Activated CD4-positive, alpha-beta memory T cell treated with anti-CD3 and anti-CD28 coated beads, Interleukin-2, amount 10 ng/mL, durations not matched to agents 7 days and 5 days (primary cell): ENCODE measurements around the gene PACRG. TPM values are rescaled to one million over a fixed set of nuclear protein-coding genes. Genes with fewer than 3 reads are reported as not detected.

Source experiments
- CTCF ChIA-PET: fragments of 350-600 bp; sonication (Branson Sonifier 250); formaldehyde crosslinking; loops from one replicate; lab custom pipeline; 2021; ENCODE audit warnings: antibody characterized with exemption, inconsistent platforms; lab: Charles Lee
- POLR2A ChIA-PET: fragments of 350-600 bp; sonication (Branson Sonifier 250); formaldehyde crosslinking; loops from one replicate; lab custom pipeline; 2021; ENCODE audit warnings: antibody characterized with exemption; lab: Charles Lee
- DNase-seq: peaks from one replicate; pipeline ENCODE4 v3.0.0-alpha.2; 2020
- H3K27ac Mint-ChIP-seq: one replicate; pipeline ENCODE4 v1.8.0; 2021; ENCODE audit warnings: mild to moderate bottlenecking, mixed read lengths
- H3K27me3 Mint-ChIP-seq: one replicate; pipeline ENCODE4 v1.8.0; 2021; ENCODE audit warnings: mixed read lengths
- H3K36me3 Mint-ChIP-seq: one replicate; pipeline ENCODE4 v1.8.0; 2021; ENCODE audit warnings: low read depth, mixed read lengths
- H3K4me1 Mint-ChIP-seq: one replicate; pipeline ENCODE4 v1.8.0; 2021; ENCODE audit warnings: mixed read lengths
- H3K4me3 Mint-ChIP-seq: one replicate; pipeline ENCODE4 v1.8.0; 2021; ENCODE audit warnings: mild to moderate bottlenecking, mixed read lengths
- H3K9me3 Mint-ChIP-seq: one replicate; pipeline ENCODE4 v1.8.0; 2021; ENCODE audit warnings: mixed read lengths
- total RNA-seq, 2 experiments: library from RNA; stranded (reverse); gene quantifications; one replicate each; pipeline ENCODE4 v1.2.3, GENCODE V29; 2021

Gene PACRG
- total RNA-seq, 2 experiments from 2014 or later, result not detected

DNA sequence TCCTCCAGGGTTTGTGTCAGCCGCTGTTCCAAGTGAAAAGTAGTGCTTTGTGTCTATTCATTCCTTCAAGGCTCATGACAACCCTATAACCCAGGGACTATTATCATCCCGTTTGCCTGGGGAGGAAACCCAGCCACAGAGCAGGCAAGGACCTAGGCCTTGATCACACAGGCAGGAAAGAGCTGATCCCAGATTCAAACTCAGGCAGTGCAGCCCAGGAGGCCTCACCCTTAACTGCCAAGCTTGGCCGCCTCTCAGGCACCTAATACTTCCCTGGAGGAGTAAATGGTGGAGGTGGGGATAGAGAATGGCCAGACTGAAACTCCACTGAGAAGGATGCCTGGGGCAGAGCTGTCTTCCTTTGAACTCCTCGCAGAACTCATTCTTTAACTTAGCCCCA lies 471.6 kb downstream of the PACRG start:
- no peaks in the 10 kb centered on the region for H3K36me3 Mint-ChIP-seq
- no peak overlapping the region for H3K4me3 Mint-ChIP-seq
- no peak overlapping the region for H3K27ac Mint-ChIP-seq
- DNase-seq, result no peak
- H3K27me3 Mint-ChIP-seq, result no peaks in the 10 kb centered on the region
- H3K4me1 Mint-ChIP-seq, result no peaks in the 10 kb centered on the region
- ChIA-PET CTCF (no interaction called here), POLR2A (no interaction called here)
- H3K9me3 Mint-ChIP-seq, result no peaks in the 10 kb centered on the region

DNA sequence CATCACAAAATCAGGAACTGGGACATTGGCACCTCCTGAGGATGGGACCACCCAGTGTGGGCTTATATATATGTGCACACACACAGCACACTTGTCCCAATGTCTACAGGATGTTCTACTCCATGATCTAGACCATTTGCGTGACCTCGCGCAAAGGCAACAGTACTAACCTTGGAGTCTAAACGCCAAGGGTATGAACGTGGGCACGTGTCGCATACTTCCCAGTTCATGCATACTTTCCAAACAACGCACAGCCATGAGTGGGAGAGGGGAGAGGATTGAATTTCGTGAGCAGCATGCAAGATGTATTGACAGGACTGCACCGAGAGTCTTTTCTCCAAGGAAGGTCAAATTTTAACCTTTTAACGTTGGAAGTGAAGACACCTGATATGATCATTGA lies 472.5 kb downstream of the PACRG start:
- POLR2A ChIA-PET, result no interaction called here
- Mint-ChIP-seq H3K4me1 (no peaks in the 10 kb centered on the region), H3K27me3 (no peaks in the 10 kb centered on the region), H3K9me3 (no peaks in the 10 kb centered on the region), H3K4me3 (no peak overlapping the region), H3K36me3 (no peaks in the 10 kb centered on the region), H3K27ac (no peak overlapping the region)
- CTCF ChIA-PET, result no interaction called here
- no peak for DNase-seq

DNA sequence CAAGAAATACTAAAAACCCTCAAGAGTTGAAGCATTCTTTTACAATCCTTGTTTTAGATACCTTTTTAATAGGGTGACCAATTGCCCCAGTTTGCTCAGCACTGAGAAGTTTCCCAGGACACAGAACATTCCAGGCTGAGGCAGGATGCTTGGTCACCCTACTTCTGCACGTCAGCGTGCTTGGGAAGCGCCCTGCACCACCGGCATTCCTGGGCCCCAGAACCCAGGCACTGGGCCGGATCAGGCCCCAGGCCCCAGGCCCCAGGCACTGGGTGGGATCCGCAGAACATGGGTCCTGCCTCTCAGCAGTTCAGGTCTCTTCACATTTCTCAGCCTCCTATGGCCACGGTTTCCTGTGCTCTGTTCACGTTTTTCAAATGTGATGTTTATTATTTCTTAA lies 472.9 kb downstream of the PACRG start:
- DNase-seq, result no peak
- Mint-ChIP-seq H3K4me3 (no peak overlapping the region), H3K9me3 (no peaks in the 10 kb centered on the region), H3K36me3 (no peaks in the 10 kb centered on the region), H3K4me1 (no peaks in the 10 kb centered on the region), H3K27ac (no peak overlapping the region), H3K27me3 (no peaks in the 10 kb centered on the region)
- POLR2A ChIA-PET, result no interaction called here
- CTCF ChIA-PET, result no interaction called here

DNA sequence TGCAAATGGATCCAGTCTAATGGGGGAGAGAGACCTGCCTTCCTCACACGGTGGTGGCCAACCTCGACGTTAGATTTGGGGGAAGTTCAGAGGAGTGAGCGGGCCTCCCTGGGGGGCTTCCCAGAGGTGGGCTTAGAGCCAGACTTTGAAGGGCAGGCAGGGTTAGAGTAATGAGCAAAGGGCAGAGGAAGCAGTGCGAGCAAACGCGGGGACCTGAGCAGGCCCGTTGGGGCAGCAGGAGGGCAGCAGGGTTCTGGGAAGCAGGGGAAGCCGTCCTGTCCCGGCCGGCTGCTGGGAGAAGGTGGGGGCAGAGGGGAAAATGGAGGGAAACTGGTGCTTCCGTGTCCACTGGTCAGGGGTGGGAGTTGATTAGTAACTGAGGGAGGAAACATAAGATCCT lies 474.1 kb downstream of the PACRG start:
- Mint-ChIP-seq H3K36me3 (no peaks in the 10 kb centered on the region), H3K4me3 (no peak overlapping the region), H3K4me1 (no peaks in the 10 kb centered on the region), H3K27ac (no peak overlapping the region), H3K9me3 (peaks cover 2% of the 10 kb centered on the region), H3K27me3 (no peaks in the 10 kb centered on the region)
- POLR2A ChIA-PET, result no interaction called here
- CTCF ChIA-PET, result no interaction called here
- DNase-seq, result no peak

DNA sequence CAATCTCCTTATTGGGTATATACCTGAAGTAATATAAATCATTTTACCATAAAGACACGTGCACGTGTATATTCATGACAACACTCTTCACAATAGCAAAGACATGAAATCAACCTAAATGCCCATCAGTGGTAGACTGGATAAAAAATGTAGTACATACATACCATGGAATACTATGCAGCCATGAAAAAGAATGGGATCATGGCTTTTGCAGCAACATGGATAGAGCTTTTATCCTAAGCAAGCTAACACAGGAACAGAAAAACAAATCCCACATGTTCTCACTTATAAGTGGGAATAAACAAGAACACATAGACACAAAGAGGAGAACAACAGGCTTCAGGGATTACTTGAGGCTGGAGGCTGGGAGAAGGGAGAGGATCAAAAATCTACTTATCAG lies 478.4 kb downstream of the PACRG start:
- no peak for DNase-seq
- Mint-ChIP-seq H3K9me3 (peaks cover 2% of the 10 kb centered on the region), H3K36me3 (no peaks in the 10 kb centered on the region), H3K27ac (no peak overlapping the region), H3K4me3 (no peak overlapping the region), H3K4me1 (no peaks in the 10 kb centered on the region), H3K27me3 (no peaks in the 10 kb centered on the region)
- CTCF ChIA-PET, result no interaction called here
- POLR2A ChIA-PET, result no interaction called here

DNA sequence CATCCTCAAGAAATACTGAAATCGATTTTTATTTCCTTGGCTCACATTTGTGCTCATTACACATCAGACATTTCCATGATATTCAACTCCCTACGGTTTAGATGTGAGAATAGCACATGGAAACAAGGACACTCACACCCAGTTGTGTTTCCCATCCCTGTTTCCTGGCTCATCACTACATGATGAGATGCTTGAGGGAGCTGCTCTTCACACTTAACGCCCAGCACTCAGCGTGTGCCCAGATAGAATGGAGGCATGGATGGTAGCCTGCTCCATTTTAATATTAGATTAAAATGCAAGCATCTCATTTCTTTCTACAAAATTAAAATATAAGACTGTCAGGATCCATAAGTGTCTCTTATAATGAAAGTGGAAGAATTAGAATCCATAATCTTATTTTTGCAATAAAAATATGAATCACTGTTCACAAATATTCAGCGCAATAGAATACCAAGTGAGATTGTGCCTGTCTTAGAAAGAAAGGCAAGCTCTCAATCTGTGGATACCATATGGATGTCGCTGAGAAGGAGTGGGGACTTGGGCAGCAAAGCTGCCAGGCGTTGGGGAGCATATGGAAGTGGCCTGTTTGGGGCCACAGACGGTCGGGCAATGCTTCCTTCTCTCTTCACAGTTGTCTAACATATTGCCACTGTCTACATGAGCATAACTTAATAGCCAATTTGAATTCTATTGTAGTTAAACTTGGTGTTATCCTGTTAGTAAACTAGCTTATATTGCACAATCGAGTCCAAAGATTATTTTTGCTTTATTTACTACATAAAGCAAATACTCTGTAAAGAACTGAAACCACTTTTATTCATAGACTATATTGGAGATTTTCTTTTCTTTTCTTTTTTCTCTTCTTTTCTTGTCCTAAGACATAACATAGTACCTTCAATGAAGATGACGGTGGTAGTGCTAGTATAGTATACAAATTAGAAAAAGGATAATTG lies 479.9 kb downstream of the PACRG start:
- Mint-ChIP-seq H3K4me3 (no peak overlapping the region), H3K4me1 (no peaks in the 10 kb centered on the region), H3K27ac (no peak overlapping the region), H3K9me3 (peaks cover 2% of the 10 kb centered on the region), H3K36me3 (no peaks in the 10 kb centered on the region), H3K27me3 (no peaks in the 10 kb centered on the region)
- ChIA-PET CTCF (no interaction called here), POLR2A (no interaction called here)
- no peak for DNase-seq

DNA sequence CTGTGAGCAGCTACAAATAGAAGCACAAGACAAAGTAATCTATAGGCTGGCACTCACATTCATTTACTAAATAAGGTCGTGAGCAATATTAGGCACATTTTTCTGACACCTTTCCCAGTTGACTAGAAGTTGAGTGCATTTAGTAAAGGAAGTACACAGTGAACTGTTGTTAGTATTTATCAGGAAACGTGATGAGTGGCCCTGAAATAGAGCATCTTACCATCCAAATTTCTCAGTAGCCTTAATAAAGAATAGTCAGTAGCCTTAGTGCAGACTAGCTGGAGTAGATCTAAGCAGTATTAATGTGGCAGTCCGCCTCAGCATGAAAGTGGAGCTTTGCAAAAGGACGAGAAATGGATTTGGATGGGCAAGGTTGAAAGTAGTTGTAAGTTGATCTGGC lies 481.2 kb downstream of the PACRG start:
- no peak overlapping the region for H3K4me3 Mint-ChIP-seq
- no peak overlapping the region for H3K27ac Mint-ChIP-seq
- no peaks in the 10 kb centered on the region for H3K27me3 Mint-ChIP-seq
- peaks cover 2% of the 10 kb centered on the region for H3K9me3 Mint-ChIP-seq
- no peaks in the 10 kb centered on the region for H3K4me1 Mint-ChIP-seq
- no peak for DNase-seq
- ChIA-PET POLR2A (no interaction called here), CTCF (no interaction called here)
- H3K36me3 Mint-ChIP-seq, result no peaks in the 10 kb centered on the region

DNA sequence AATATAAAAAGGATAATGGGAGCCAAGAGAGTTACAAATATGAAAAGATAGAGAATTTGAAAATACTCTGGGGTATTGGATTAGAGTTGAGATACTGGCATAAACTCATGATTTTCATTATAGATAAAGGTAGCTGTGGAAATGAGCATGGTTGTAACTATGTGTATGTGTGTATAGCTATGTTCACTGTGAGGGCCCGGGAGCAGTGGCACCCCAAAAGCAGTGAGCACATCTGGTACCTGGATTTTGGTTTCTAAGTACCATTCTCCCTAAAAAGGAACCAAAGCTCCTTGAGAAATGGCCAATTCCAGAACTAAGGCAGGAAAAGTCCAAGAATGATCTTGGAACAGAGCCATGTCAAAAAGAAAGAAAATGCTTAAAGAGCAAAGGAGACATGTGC lies 484.3 kb downstream of the PACRG start:
- ChIA-PET CTCF (no interaction called here), POLR2A (no interaction called here)
- no peaks in the 10 kb centered on the region for H3K4me1 Mint-ChIP-seq
- H3K27me3 Mint-ChIP-seq, result no peaks in the 10 kb centered on the region
- no peak overlapping the region for H3K27ac Mint-ChIP-seq
- no peak for DNase-seq
- no peak overlapping the region for H3K4me3 Mint-ChIP-seq
- no peaks in the 10 kb centered on the region for H3K9me3 Mint-ChIP-seq
- H3K36me3 Mint-ChIP-seq, result no peaks in the 10 kb centered on the region

DNA sequence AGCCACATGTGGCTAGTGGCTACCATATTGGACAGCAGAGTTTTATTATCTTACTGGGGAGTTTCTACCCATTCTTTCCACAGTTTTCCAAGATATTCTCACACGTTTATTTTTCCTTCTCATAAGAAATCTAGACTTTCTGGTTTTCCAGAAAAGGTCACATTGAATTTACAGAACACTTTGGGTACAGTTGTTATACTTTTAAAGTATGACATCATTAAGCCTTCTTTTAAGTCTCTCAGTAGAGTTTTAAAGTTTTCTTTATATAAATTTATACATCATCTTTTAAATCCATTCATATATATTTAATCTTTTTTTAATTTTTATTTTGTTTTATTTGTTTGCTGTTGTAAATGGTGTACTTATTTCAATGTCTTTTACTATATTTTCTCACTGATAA lies 486.5 kb downstream of the PACRG start:
- DNase-seq, result no peak
- Mint-ChIP-seq H3K27ac (no peak overlapping the region), H3K27me3 (no peaks in the 10 kb centered on the region), H3K36me3 (no peaks in the 10 kb centered on the region), H3K9me3 (no peaks in the 10 kb centered on the region), H3K4me1 (no peaks in the 10 kb centered on the region), H3K4me3 (no peak overlapping the region)
- POLR2A ChIA-PET, result no interaction called here
- CTCF ChIA-PET, result no interaction called here

DNA sequence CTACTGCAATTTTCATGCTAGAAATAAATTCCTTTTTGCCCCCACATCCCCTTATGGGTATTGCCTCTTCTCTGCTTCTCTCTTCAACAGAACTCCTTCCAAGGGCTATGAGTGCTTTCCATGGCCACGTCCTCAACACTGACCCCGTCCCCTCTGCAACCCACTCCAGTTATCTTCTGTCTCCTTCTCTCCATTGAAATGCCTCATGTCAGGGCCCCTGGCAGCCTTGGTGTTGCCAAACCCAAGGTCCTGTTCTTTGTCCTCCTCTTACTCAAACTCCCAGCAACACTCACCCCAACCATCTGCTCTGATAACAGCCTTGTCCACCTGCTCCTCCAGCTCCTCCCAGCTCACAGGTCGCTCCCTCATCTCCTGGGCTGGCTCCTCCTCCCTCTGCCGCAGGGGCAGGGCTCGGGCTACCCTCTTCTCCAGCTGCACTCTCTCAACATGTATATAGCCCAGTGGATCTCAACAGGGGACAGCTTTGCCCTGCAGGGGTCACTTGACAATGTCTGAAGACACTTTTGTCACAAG lies 490.7 kb downstream of the PACRG start:
- H3K27ac Mint-ChIP-seq, result no peak overlapping the region
- CTCF ChIA-PET, result no interaction called here
- no peaks in the 10 kb centered on the region for H3K27me3 Mint-ChIP-seq
- H3K4me3 Mint-ChIP-seq, result no peak overlapping the region
- POLR2A ChIA-PET, result no interaction called here
- H3K4me1 Mint-ChIP-seq, result no peaks in the 10 kb centered on the region
- no peak for DNase-seq
- H3K9me3 Mint-ChIP-seq, result no peaks in the 10 kb centered on the region
- H3K36me3 Mint-ChIP-seq, result no peaks in the 10 kb centered on the region

DNA sequence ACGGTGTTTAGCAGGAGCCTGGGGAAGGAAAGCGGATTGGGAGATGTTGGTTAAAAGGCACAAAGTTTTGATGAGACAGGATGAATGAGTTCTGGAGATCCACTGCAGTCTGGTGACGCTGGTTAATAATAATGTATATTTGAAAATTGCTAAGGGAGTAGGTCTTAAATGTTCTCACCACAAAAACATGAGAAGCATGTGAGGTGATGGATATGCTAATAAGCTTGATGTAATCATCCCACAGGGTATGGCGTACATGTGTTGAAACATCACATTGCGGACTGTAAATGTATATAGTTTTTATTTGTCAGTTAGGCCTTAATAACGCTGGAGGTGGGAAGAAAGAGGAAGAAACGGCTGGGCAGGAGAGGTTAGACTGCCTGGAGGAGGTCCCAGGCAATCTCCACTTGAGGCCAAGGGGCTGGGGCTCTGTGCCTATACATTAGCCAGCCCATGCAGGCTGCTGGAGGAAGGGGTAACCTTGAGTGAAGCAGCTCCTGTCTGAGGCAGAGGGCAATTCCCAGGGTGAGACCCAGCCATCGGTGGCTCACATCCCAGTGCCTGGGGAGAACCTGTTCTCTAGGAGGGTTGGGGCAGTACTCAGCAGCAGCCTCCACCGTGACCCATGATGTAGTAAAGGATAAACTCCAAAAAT lies 498.5 kb downstream of the PACRG start:
- H3K36me3 Mint-ChIP-seq, result no peaks in the 10 kb centered on the region
- POLR2A ChIA-PET, result no interaction called here
- DNase-seq, result no peak
- H3K9me3 Mint-ChIP-seq, result no peaks in the 10 kb centered on the region
- no peak overlapping the region for H3K4me3 Mint-ChIP-seq
- H3K27ac Mint-ChIP-seq, result no peak overlapping the region
- no peaks in the 10 kb centered on the region for H3K27me3 Mint-ChIP-seq
- CTCF ChIA-PET, result no interaction called here
- no peaks in the 10 kb centered on the region for H3K4me1 Mint-ChIP-seq

DNA sequence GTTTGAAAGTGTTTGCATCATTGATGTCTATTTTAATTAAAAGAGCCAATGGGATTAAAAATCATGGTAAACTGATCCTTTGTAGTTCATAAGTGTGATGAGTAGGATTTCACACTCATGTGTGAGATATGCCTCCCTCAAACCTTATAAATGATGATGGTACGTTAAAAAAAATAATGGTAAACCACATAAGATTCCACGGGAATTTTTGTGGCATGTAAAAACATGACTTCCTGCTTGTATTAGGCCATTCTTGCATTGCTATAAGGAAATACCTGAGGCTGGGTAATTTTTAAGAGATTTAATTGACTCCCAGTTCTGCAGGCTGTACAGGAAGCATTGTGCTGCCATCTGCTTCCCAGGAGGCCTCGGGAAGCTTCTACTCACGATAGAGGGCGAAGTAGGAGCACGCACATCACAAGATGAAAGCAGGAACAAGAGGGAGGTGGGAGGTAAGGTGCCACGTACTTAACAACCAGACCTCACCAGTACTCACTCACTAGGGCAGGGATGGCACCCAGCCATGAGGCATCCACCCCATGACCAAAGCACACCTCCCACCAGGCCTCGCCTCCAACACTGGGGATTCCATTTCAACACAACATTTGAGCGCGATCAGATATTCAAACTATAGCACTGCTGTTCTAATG lies 499.2 kb downstream of the PACRG start:
- H3K9me3 Mint-ChIP-seq, result no peaks in the 10 kb centered on the region
- H3K36me3 Mint-ChIP-seq, result no peaks in the 10 kb centered on the region
- CTCF ChIA-PET, result no interaction called here
- POLR2A ChIA-PET, result no interaction called here
- no peaks in the 10 kb centered on the region for H3K27me3 Mint-ChIP-seq
- no peaks in the 10 kb centered on the region for H3K4me1 Mint-ChIP-seq
- no peak overlapping the region for H3K27ac Mint-ChIP-seq
- no peak for DNase-seq
- no peak overlapping the region for H3K4me3 Mint-ChIP-seq

DNA sequence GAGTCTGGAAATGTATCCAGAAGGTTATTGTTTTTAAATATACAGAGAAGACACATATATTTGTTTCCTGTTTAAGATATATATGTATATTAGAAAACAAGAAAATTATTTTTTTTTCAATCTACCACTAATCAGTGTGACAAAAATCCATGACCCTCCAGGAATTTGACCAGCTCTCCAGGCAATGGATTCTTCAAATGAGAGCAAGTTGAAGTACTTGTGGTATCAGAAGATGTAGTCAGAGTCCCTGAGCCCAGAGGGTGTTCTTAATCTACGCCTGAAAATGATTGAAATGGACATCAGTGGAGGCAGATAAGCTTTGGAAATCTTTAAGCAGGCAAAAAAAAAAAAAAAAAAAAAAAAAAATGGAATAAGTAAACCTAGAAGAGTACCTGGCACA lies 500.3 kb downstream of the PACRG start:
- DNase-seq, result no peak
- H3K4me1 Mint-ChIP-seq, result no peaks in the 10 kb centered on the region
- H3K27me3 Mint-ChIP-seq, result no peaks in the 10 kb centered on the region
- no peaks in the 10 kb centered on the region for H3K9me3 Mint-ChIP-seq
- no peak overlapping the region for H3K27ac Mint-ChIP-seq
- no peak overlapping the region for H3K4me3 Mint-ChIP-seq
- CTCF ChIA-PET, result no interaction called here
- H3K36me3 Mint-ChIP-seq, result no peaks in the 10 kb centered on the region
- POLR2A ChIA-PET, result no interaction called here
